Astrocyte of the spinal cord (primary cell): Measurements from ENCODE around the gene CDK14.

Source experiments
- DNase-seq: peaks from one replicate; pipeline ENCODE4 v3.0.0; 2011; ENCODE audit warnings: low read depth, low spot score
- H3K4me3 ChIP-seq: 2 replicates; pipeline ENCODE4 v1.5.1; 2011; ENCODE audit warnings: low read depth, mild to moderate bottlenecking, low read length, moderate library complexity
- CTCF ChIP-seq: IDR thresholded peaks from 2 replicates; pipeline ENCODE4 v1.5.1; 2012; ENCODE audit warnings: low read depth, mild to moderate bottlenecking, low read length, inconsistent platforms
- in situ Hi-C: cut with HindIII; loops from 2 replicates; pipeline ENCODE4 v1.10.0; 2017; ENCODE audit warnings: low sequenced_read_pairs

Gene CDK14

GRCh38 chr7:90758933-90759562, 162.9 kb downstream of the CDK14 start:
- no peak for DNase-seq
- in situ Hi-C loops, result no loop called here
- TF ChIP-seq CTCF, result no peak
- H3K4me3 ChIP-seq, result no peak overlapping the region

GRCh38 chr7:90759710-90760109, 163.6 kb downstream of the CDK14 start:
- in situ Hi-C loops, result no loop called here
- DNase-seq, result no peak

GRCh38 chr7:90760892-90761291, 164.8 kb downstream of the CDK14 start:
- no peak overlapping the region for H3K4me3 ChIP-seq
- no peak for TF ChIP-seq CTCF
- in situ Hi-C loops, result no loop called here
- DNase-seq, result no peak

More at GRCh38 chr7:90759710-90760109, 163.6 kb downstream of the CDK14 start:
- H3K4me3 ChIP-seq, result no peak overlapping the region
- no peak for TF ChIP-seq CTCF

GRCh38 chr7:90761584-90761983, 165.5 kb downstream of the CDK14 start:
- in situ Hi-C loops, result no loop called here
- H3K4me3 ChIP-seq, result no peak overlapping the region
- no peak for DNase-seq
- TF ChIP-seq CTCF, result no peak

- no peak for DNase-seq
- in situ Hi-C loops, result no loop called here
- TF ChIP-seq CTCF, result no peak
- no peak overlapping the region for H3K4me3 ChIP-seq
Observed at GRCh38 chr7:90763108-90763507, 167.0 kb downstream of the CDK14 start.

GRCh38 chr7:90764848-90765570, 168.9 kb downstream of the CDK14 start:
- no peak for TF ChIP-seq CTCF
- in situ Hi-C loops, result no loop called here
- no peak overlapping the region for H3K4me3 ChIP-seq
- no peak for DNase-seq
